K562 (cell line): ENCODE measurements around the gene KISS1R. TPM values are rescaled to one million over a fixed set of nuclear protein-coding genes. Genes with fewer than 3 reads are reported as not detected.

Experiments used
- CBX1 ChIP-seq: sonication (generic); IDR thresholded peaks from 2 replicates; pipeline ENCODE4 v1.6.1; 2016; ENCODE audit warnings: antibody characterized with exemption, low read depth, mild to moderate bottlenecking
- CBX8 ChIP-seq: fragments of 200-600 bp; sonication (generic); IDR thresholded peaks from 2 replicates; pipeline ENCODE4 v1.6.1; 2012; ENCODE audit warnings: borderline replicate concordance, mixed run types, low read depth, mild to moderate bottlenecking, moderate library complexity, mixed read lengths, low read length, control low read depth, inconsistent platforms; ENCODE audit not compliant: poor library complexity, severe bottlenecking; ENCODE audit errors: extremely low read depth
- DNMT1 ChIP-seq: fragments of 450-650 bp; IDR thresholded peaks from 2 replicates; pipeline ENCODE4 v1.6.1; 2016; ENCODE audit warnings: antibody characterized with exemption, mild to moderate bottlenecking
- MEF2D ChIP-seq: conservative IDR thresholded peaks from 2 replicates; pipeline ENCODE4 v1.6.1; 2016; ENCODE audit warnings: low read depth, missing genetic modification characterization, missing compliant biosample characterization
- NEUROD1 ChIP-seq: fragments of 150-350 bp; IDR thresholded peaks from 2 replicates; pipeline ENCODE4 v1.6.1; 2014; ENCODE audit warnings: borderline replicate concordance, low read length, low read depth; ENCODE audit not compliant: partially characterized antibody
- PHF8 ChIP-seq: fragments of 200-600 bp; sonication (generic); IDR thresholded peaks from 2 replicates; pipeline ENCODE4 v1.6.1; 2012; ENCODE audit warnings: mixed run types, mild to moderate bottlenecking, inconsistent platforms, low read length, moderate library complexity, borderline replicate concordance
- RBBP5 ChIP-seq: fragments of 200-600 bp; sonication (generic); IDR thresholded peaks from 2 replicates; pipeline ENCODE4 v1.6.1; 2012; ENCODE audit warnings: borderline replicate concordance, mild to moderate bottlenecking, low read length, control low read depth, inconsistent platforms; ENCODE audit not compliant: insufficient read depth, poor library complexity, severe bottlenecking
- ZBED1 ChIP-seq: IDR thresholded peaks from 2 replicates; pipeline ENCODE4 v1.6.1; 2014
- polyA plus RNA-seq, 8 experiments: library from polyadenylated mRNA; depleted of rRNA in 4 of 8; stranded (reverse) in 5 of 8; unstranded in 3 of 8; fragments of >200 nt; fragmentation: Nextera tagmentation in 2 of 8; fragmentation: Illumina TruSeq in 1 of 8; extraction: Ambion mirVana in 2 of 8; extraction: Trizol in 1 of 8; gene quantifications; 2 replicates each; pipeline versions ENCODE4 v1.2.1 to v1.2.3, GENCODE V29; 2011 to 2014; ENCODE audit warnings: inconsistent platforms in 1 of 8, missing spikeins in 1 of 8
- total RNA-seq, 7 experiments: library from RNA; depleted of rRNA in 6 of 7; stranded (reverse); fragments of >200 nt in 6 of 7; fragmentation: Illumina TruSeq in 2 of 7; extraction: Trizol in 2 of 7; gene quantifications; 2 replicates each; pipeline versions ENCODE4 v1.2.1 to v1.2.3, GENCODE V29; 2011 to 2021; ENCODE audit warnings: low replicate concordance in 1 of 7
- TF ChIP-seq, protein P1 (sequence below): fragments of 250-450 bp; sonication (Bioruptor Pico); IDR thresholded peaks from 2 replicates; pipeline ENCODE4 v1.5.1; 2021; ENCODE audit warnings: mild to moderate bottlenecking
- TF ChIP-seq, protein P2 (sequence below): sonication (generic); formaldehyde crosslinking; IDR thresholded peaks from 2 replicates; pipeline ENCODE4 v1.8.0; 2023; ENCODE audit warnings: mild to moderate bottlenecking, missing genetic modification reagents

Gene KISS1R
- total and polyA plus RNA-seq, 9 of the 15 experiments (the other 6 are each of a cell fraction or from before 2014, with no cell fraction given), result 0.37 to 39.4 (median 2.0) TPM

DNA sequence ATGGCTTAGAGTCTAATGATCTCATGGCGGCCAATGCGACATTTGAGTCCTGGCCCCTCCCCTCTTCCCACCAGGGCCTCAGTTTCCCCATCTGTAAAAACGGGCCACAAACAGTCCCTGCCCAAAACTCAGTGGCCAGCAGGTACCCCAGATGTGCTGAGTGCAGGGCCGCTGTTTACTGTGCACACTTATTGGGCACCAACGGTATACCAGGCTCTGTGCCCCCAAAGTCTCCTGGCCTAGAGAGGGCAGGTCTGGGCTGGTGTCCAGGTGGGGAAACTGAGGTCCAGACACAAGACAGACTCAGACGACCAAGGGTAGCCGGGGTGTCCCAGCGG lies 43.4 kb downstream of the KISS1R start (continued):
- TF ChIP-seq MEF2D (tag), result no peak
- no peak for TF ChIP-seq PHF8
- no peak for TF ChIP-seq RBBP5
- TF ChIP-seq, protein P1, sequence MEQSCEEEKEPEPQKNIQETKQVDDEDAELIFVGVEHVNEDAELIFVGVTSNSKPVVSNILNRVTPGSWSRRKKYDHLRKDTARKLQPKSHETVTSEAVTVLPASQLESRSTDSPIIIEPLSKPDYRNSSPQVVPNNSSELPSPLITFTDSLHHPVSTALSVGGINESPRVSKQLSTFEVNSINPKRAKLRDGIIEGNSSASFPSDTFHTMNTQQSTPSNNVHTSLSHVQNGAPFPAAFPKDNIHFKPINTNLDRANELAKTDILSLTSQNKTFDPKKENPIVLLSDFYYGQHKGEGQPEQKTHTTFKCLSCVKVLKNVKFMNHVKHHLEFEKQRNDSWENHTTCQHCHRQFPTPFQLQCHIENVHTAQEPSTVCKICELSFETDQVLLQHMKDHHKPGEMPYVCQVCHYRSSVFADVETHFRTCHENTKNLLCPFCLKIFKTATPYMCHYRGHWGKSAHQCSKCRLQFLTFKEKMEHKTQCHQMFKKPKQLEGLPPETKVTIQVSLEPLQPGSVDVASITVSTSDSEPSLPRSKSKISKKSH (CRISPR knock-in tag), result no peak
- no peak for TF ChIP-seq ZBED1
- no peak for TF ChIP-seq NEUROD1
- TF ChIP-seq CBX1, result peak; percentile 15; the same call in 1 of the 2 replicates
- no peak for TF ChIP-seq CBX8
- no peak for TF ChIP-seq DNMT1
- TF ChIP-seq, protein P2, sequence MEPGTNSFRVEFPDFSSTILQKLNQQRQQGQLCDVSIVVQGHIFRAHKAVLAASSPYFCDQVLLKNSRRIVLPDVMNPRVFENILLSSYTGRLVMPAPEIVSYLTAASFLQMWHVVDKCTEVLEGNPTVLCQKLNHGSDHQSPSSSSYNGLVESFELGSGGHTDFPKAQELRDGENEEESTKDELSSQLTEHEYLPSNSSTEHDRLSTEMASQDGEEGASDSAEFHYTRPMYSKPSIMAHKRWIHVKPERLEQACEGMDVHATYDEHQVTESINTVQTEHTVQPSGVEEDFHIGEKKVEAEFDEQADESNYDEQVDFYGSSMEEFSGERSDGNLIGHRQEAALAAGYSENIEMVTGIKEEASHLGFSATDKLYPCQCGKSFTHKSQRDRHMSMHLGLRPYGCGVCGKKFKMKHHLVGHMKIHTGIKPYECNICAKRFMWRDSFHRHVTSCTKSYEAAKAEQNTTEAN (CRISPR knock-in tag), result no peak
- TF ChIP-seq, all 486 proteins: peak for 4
